K562 treated with DMSO at 1 percent for 24 hours (cell line): ENCODE data around the gene UBXN2A. TPM values are rescaled to one million over a fixed set of nuclear protein-coding genes. Genes with fewer than 3 reads are reported as not detected.

Experiments used
- total RNA-seq: library from RNA; unstranded; fragments of 300-600 nt; gene quantifications from 2 replicates; pipeline ENCODE4 v1.2.3, GENCODE V29; 2022; ENCODE audit warnings: low read depth; ENCODE audit not compliant: insufficient read depth

The UBXN2A gene, protein sequence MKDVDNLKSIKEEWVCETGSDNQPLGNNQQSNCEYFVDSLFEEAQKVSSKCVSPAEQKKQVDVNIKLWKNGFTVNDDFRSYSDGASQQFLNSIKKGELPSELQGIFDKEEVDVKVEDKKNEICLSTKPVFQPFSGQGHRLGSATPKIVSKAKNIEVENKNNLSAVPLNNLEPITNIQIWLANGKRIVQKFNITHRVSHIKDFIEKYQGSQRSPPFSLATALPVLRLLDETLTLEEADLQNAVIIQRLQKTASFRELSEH
- 8.8 and 9.0 TPM in 2 replicates for total RNA-seq

GRCh38 chr2:23939987-23940717 is at the start of gene UBXN2A:
Gene UBXN2A, plus strand, starts transcription at chr2:23940463. Its CDS starts 17,852 bp downstream, at chr2:23958315.

DNA sequence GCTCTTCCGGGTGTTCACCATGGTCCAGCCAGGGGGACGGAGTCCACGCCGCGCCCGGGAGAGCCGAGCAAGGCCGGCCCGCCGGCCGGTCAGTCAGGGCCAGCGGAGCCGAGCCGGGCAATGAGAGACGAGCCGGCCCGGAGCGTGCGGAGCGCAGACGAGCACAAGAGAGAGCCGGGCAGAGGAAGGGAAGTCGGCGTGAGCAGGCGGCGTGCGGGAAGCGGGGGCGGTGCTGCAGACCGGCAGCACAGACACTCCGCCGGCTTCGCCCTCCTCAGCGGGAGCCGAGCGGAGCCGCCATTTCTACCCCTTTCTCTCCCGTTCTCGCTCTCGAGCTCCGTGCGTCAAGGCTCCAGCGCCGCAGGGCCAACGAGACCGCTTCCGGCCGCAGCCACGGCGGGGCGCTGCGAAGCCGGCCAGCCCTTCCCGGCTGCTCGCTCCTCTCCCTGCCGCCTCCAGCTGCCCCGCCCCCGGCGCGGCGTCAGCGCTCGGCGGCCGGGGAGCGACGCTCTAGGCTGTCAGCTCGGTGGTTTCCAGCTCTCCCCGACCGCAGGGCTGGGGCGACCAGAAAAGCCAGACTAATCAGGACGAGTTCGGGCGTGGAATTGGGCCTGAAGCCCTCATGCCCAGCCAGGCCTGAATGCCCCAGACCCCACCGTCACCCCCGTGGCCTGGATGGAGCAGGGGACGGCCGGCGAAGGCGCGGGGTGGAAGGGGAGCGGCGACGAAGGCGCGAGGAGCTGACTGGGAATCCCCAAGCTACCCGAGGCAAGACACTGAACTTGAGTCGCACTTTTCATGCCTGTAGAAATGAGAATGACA is 13.3 kb upstream of the UBXN2A start, which contains the start of gene ATAD2B:
Gene ATAD2B (minus strand): TSS at position 374 of the 822 bp plus-strand sequence. CDS start 353 bp downstream, at position 21.

DNA sequence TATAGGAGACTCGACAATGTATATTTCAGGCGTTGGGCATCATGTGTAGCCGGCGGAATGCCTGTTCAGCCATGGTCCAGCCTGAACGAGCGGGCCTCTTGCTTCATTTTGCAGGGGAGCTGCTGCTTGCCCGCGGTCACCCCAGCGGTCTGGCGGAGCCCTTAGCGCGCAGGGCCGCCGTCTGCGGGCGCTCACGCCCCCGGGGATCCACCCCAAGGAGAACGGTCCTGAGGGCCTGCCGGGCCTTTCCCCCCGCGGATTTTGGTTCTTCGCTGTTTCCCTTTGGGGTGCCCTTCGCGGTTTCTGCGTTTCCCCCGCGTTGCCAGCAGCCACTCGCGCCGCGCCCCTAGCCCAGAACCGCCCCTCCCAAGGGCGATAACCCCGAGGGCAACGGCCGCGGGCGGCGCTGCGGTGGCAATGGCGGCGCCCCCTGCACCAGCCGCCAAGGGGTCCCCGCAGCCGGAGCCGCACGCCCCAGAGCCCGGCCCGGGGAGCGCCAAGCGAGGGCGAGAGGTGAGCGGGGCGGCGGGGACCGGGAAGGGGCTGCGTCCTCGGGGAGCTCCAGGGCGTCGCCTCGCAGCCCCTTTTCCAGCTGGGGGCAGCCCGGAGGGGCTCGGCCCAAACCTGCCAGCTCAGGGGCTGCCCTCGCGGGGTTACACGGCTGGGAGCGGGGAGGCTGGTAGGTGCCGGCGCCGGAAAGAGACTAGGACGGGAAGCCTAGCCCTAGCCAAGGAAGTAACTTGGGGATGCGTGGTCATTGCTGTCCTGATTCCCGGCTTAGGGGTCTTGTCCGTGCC is 69.6 kb downstream of the UBXN2A start, which contains the start of gene MFSD2B:
Gene MFSD2B (plus strand): TSS at position 406 of the 797 bp plus-strand sequence. CDS start 12 bp downstream, at position 418.

DNA sequence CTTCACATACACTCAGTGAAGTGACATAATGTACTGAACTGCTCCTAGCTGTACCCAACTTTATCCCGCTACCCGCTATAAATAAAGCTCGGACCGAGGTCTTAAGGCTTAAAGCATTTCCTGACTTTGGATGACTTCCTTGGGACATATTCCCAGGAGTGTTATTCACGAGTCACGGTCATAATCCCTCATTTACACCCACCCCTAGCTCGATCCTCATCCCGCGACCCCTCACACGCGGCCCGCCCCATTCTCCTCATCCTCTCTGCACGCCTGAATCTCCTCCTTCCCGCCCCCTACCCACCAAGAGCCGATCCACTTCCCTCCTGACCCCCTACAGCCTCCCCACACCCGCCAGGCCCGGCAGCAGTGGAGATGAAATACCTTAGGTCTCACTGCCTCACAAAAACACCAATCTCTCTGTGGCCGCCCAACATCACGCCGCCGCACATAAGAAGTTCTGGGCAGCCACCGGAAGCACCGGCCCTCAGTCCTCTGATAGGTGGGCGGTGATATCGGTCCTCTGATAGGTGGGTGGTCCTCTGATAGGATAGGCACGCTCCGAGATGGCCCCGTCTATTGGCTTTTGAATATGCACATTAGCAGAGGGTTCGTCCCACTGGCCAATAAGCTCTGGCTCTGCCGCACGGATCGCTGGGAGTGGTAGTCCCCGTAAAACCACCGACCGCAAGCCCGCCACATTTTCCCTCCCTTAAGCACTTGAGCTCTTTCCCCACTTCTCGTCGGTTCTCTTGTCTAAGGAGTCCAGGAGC is 106.9 kb downstream of the UBXN2A start, which contains the start of gene WDCP:
Gene WDCP (minus strand): TSS at position 462 of the 773 bp plus-strand sequence. CDS start 7,897 bp downstream, outside the sequence.

DNA sequence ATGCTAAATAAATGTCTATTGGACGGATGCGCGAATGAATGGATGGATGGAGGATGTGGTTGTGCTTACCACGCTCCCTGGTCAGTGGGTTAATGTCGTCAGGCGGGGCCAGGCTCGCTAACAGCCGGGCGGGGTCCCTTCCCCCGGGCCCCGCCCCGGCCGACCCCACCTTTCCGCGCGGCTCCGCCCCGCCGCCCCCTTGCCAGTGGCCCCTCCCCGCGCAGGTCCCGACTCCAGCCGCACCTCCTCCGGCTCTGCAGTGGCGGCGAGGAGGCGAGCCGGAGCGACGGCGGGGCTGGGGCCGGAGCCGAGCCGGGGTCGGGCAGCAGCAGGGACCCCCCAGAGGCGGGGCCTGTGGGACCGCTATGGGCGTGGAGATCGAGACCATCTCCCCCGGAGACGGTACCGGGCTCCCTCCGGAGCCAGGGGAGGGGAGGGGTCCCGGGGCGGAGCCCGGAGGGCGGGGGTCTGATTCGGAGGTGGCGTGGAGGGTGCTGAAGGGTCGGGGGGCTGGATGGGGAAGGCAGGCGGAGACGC is 109.3 kb downstream of the UBXN2A start, which contains the start of gene FKBP1B:
Gene FKBP1B (plus strand): TSS at position 257 of the 537 bp plus-strand sequence. CDS start 109 bp downstream, at position 366.

Other genes starting within 250 kb of the UBXN2A start
- gene ATAD2B, start 13.3 kb upstream of the UBXN2A start, total RNA-seq, result 7.1 and 8.5 TPM in 2 replicates
- 2.2 and 3.4 TPM in 2 replicates for gene MFSD2B, start 69.6 kb downstream of the UBXN2A start, total RNA-seq
- gene WDCP, start 106.9 kb downstream of the UBXN2A start, total RNA-seq, result 11.1 and 11.2 TPM in 2 replicates
- 1.3 and 1.4 TPM in 2 replicates for gene FKBP1B, start 109.3 kb downstream of the UBXN2A start, total RNA-seq
- 143 and 150 TPM in 2 replicates for gene SF3B6, start 135.9 kb downstream of the UBXN2A start, total RNA-seq
- 16.8 and 20.0 TPM in 2 replicates for gene TP53I3, start 144.4 kb downstream of the UBXN2A start, total RNA-seq
- gene PFN4, start 182.9 kb downstream of the UBXN2A start, total RNA-seq, result 1.4 and 1.5 TPM in 2 replicates
- 3.1 and 10.5 TPM in 2 replicates for gene FAM228B, start 183.0 kb downstream of the UBXN2A start, total RNA-seq
- gene FAM228A, start 234.6 kb downstream of the UBXN2A start, total RNA-seq, result 0.15 TPM in 1 of 2 replicates, not detected in the other